Measurements from ENCODE around the gene THADA. TPM values are rescaled to one million over a fixed set of nuclear protein-coding genes. Genes with fewer than 3 reads are reported as not detected.
A peak's percentile ranks its signal among the peaks of the same experiment; 100 is the strongest.

The THADA gene
- total RNA-seq, 1 donor = 33.2 TPM

DNA sequence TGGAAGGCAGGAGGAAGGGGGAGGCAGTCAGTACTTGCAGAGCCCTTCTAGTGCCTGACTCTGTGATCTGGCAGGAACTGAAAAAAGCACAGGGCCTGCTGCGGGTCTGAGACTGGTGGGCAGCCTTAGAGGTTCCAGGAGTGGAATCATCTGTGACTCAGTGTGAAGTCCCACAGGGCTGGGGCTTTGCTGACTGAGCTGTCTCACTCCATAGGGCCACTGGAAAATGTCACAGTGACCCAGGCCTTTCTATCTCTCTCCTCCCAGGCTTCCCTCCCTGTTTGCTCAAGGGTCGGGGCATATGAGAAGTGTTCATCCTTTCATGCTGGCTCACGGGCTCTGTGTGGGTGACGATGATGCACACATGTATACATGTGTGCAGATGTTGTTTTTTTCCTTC is 322.3 kb downstream of the THADA start:
- H3K4me3 ChIP-seq (ENCODE audit: low read depth, low read length) = no peak overlapping the region
- DNase-seq (ENCODE audit: low read depth) = no peak
- TF ChIP-seq, protein P1, sequence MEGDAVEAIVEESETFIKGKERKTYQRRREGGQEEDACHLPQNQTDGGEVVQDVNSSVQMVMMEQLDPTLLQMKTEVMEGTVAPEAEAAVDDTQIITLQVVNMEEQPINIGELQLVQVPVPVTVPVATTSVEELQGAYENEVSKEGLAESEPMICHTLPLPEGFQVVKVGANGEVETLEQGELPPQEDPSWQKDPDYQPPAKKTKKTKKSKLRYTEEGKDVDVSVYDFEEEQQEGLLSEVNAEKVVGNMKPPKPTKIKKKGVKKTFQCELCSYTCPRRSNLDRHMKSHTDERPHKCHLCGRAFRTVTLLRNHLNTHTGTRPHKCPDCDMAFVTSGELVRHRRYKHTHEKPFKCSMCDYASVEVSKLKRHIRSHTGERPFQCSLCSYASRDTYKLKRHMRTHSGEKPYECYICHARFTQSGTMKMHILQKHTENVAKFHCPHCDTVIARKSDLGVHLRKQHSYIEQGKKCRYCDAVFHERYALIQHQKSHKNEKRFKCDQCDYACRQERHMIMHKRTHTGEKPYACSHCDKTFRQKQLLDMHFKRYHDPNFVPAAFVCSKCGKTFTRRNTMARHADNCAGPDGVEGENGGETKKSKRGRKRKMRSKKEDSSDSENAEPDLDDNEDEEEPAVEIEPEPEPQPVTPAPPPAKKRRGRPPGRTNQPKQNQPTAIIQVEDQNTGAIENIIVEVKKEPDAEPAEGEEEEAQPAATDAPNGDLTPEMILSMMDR (IDR thresholded peaks at IDR 0.05; ENCODE audit: insufficient read depth, low read depth, low read length) = no peak

DNA sequence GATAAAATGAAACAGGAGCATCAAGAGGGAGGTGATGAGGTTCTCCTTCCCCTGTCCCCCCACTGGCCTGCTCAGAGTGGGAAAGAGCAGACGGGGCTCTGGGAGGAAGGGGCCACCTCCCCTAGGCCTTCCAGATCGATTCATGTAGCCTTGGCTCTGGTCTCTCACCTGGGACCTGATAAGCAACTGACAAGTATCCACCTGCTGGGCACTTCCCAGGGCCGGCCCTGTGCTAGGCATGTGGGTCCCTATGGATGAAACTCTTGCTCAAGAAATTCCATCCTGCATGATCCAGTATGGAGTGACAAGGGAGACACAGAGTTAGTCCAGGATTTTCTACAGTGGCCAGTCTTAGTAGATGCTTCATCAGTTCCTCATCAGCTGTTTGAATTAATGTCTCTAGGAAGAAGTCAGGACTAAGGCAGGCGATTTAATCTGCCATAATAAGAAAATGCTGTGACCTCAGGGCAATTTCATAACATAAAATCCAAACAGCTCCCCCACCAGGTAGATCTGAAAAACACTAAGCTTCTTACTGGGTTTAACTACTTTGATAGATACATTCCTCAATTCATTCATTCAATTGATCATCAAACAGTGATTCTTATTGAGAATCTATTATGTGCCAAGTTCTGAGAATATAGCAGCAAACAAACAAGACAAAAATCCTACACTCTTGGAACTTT is 324.8 kb downstream of the THADA start:
- TF ChIP-seq, protein P1 (IDR thresholded peaks at IDR 0.05; ENCODE audit: insufficient read depth, low read depth, low read length) = no peak
- no peak overlapping the region for H3K4me3 ChIP-seq (ENCODE audit: low read depth, low read length)
- DNase-seq (ENCODE audit: low read depth) = no peak

DNA sequence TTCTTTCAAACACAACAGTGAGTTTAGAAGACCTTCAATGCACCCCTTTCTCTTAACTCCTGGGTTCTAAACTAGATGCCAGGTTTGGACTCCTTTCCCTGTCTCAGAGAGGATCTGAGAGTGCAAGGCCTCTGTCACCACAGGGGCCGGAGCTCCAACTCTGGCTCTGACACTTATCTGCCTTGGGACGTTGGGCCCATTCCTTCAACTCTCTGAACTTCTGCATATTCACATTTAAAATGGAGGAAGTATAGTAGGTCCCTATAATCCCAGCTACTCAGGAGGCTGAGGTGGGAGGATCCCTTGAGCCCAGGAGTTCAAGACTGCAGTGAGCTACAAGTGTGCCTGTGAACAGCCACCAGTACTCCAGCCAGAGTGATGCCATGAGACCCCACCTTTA is 325.4 kb downstream of the THADA start:
- TF ChIP-seq, protein P1 (IDR thresholded peaks at IDR 0.05; ENCODE audit: insufficient read depth, low read depth, low read length) = no peak
- no peak for DNase-seq (ENCODE audit: low read depth)
- no peak overlapping the region for H3K4me3 ChIP-seq (ENCODE audit: low read depth, low read length)

DNA sequence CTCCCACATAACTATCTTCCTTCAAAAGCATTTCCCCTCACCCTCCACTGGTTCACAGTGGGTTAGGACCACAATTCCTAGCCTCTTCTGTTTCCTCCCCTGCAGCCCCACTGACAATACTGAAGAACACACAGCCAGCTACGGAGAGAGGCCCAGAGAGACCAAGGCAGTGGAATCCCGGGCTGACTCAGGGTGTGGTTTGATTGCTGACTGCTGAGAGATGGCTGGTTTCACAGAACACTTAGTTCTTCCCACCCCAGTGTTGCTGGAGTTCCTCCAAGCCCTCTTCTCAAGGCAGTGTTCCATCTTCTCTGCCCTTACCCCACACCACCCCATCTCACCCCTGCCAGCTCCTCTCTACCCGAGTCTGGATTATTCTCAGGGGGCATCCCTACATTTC is 326.1 kb downstream of the THADA start:
- TF ChIP-seq, protein P1 (IDR thresholded peaks at IDR 0.05; ENCODE audit: insufficient read depth, low read depth, low read length) = no peak
- DNase-seq (ENCODE audit: low read depth) = peak; percentile 93
- no peak overlapping the region for H3K4me3 ChIP-seq (ENCODE audit: low read depth, low read length)

DNA sequence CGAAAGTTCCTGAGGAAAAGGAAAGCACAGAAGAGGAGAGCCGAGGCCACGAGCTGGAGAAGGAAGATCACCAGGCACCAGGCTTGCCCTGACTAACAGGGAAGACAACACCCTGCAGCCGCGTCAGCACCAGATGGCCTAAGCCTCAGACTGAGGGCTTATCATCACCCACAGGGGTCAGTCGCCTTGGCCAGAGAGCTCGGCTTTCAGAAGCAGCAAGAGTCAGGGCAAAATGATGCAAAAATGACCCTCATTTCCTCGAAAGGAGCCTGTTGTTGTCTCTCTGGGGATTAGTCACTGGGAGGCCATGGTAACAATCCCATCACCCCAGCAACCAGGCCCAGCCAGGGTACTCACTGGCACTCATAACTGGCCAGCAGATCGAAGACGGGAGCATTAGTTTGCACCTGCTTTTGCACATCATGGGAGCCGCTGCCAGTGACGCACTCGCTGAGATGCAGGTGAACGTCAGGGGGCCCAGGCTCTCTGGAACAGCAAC is 326.7 kb downstream of the THADA start:
- DNase-seq (ENCODE audit: low read depth) = peak; percentile 100
- TF ChIP-seq, protein P1 (IDR thresholded peaks at IDR 0.05; ENCODE audit: insufficient read depth, low read depth, low read length) = peak; percentile 15
- H3K4me3 ChIP-seq (ENCODE audit: low read depth, low read length) = peak overlapping the region; percentile 17

DNA sequence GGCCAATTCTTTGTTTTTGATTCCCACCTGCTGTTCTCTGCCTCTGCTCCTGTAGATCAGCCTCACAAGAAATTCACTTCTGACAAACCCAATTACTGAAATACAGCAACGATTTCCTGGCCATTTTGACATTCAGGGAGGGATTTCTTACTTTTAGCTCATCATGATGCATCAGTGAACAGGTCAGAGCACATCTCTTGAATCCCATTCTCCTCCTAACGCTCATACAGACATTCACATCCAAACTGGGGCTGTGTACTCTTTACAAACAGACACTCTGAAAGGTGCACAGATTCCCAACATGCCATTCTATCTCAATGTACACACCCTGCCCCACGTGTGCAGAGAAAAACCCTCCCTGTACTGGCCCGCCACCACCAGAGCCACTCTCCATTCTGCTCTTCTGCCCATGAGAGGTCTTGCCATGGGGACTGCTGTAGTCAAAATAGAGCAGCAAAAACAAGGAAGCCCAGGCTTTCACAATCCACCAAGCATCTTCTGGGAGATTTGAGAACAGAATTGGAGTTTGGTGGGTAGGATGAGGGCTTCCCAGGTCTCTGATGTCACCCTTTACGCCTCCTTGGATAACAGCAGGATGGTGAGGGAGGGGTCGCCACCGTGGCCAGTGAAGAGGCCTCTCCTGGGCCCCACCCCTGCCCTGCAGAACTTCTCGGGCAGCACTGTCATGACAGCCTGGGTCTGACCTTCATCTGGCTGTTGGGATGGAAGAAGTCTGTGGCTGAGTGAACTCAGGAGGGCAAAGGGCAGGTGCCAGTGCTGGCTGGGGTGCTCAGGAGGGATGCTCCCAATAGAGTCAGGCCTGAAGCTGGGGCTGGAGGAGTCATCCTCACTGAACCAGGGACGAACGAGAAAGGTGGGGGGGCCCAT is 327.5 kb downstream of the THADA start:
- TF ChIP-seq, protein P1 (IDR thresholded peaks at IDR 0.05; ENCODE audit: insufficient read depth, low read depth, low read length) = no peak
- DNase-seq (ENCODE audit: low read depth) = no peak
- H3K4me3 ChIP-seq (ENCODE audit: low read depth, low read length) = peak overlapping the region; percentile 17

All from fibroblast of villous mesenchyme (primary cell).